Endothelial cell of umbilical vein (primary cell): ENCODE results near the gene ARHGEF6. TPM values are rescaled to one million over a fixed set of nuclear protein-coding genes. Genes with fewer than 3 reads are reported as not detected.

Experiments
- BruUV-seq: library from RNA; stranded (reverse); fragments of 400-500 nt; replicated peaks from 2 replicates; lab custom pipeline; 2021; lab: Mats Ljungman, UMichigan
- CTCF ChIA-PET: fragments of 300-600, 350-600 bp; sonication (Branson Sonifier 250); formaldehyde crosslinking; loops from one replicate; lab custom pipeline; 2021; ENCODE audit warnings: antibody characterized with exemption, inconsistent platforms; lab: Charles Lee
- POLR2A ChIA-PET: fragments of 300-600, 350-600 bp; sonication (Branson Sonifier 250); formaldehyde crosslinking; loops from one replicate; lab custom pipeline; 2021; ENCODE audit warnings: antibody characterized with exemption, inconsistent platforms; lab: Charles Lee
- DNase-seq: peaks from one replicate; pipeline ENCODE4 v3.0.0-alpha.2; 2011; ENCODE audit warnings: low read depth, low spot score
- FAIRE-seq: peaks from 2 replicates; lab custom pipeline; 2011; peaks lifted over from hg19 to GRCh38; lab: Jason Lieb, UNC
- H2AFZ ChIP-seq: 2 replicates; pipeline ENCODE4 v1.6.0; 2012; ENCODE audit warnings: low read depth, low read length, control low read depth, inconsistent platforms
- H3K27ac ChIP-seq: 2 replicates; pipeline ENCODE4 v1.5.1; 2011; ENCODE audit warnings: low read depth, mild to moderate bottlenecking, control low read depth, low read length, moderate library complexity; ENCODE audit not compliant: insufficient read depth
- H3K27me3 ChIP-seq, 2 experiments: 2 replicates each; pipeline versions ENCODE4 v1.6.0 to v1.6.1; 2011; ENCODE audit warnings: low read length in 2 of 2, mixed read lengths in 1 of 2; ENCODE audit not compliant: control insufficient read depth in 2 of 2, insufficient read depth in 2 of 2
- H3K36me3 ChIP-seq, 2 experiments: 2 replicates in 1 of 2; 3 replicates in 1 of 2; pipeline ENCODE4 v1.5.1; 2011; ENCODE audit warnings: low read length in 2 of 2, mild to moderate bottlenecking in 1 of 2, moderate library complexity in 1 of 2; ENCODE audit not compliant: control insufficient read depth in 2 of 2, insufficient read depth in 2 of 2; ENCODE audit errors: extremely low read depth in 1 of 2
- H3K4me1 ChIP-seq: 3 replicates; pipeline ENCODE4 v1.5.1; 2011; ENCODE audit warnings: mild to moderate bottlenecking, low read length; ENCODE audit not compliant: control insufficient read depth, insufficient read depth; ENCODE audit errors: extremely low read depth
- H3K4me2 ChIP-seq: 2 replicates; pipeline ENCODE4 v1.6.1; 2011; ENCODE audit warnings: low read length, control low read depth, mixed read lengths; ENCODE audit not compliant: insufficient read depth
- H3K4me3 ChIP-seq, 3 experiments: fragments of 200-600 bp in 1 of 3; sonication (generic), shearing (Covaris generic) in 1 of 3; replicated peaks in 1 of 3; 2 replicates each; pipeline ENCODE4 v1.5.1; 2011 to 2016; ENCODE audit warnings: control low read depth in 3 of 3, low read length in 3 of 3, mild to moderate bottlenecking in 2 of 3, inconsistent platforms in 1 of 3, low read depth in 1 of 3, moderate library complexity in 1 of 3; ENCODE audit not compliant: insufficient read depth in 1 of 3
- H3K79me2 ChIP-seq: 2 replicates; pipeline ENCODE4 v1.6.0; 2012; ENCODE audit warnings: low read length, inconsistent platforms; ENCODE audit not compliant: control insufficient read depth, insufficient read depth
- H3K9ac ChIP-seq: replicated peaks from 2 replicates; pipeline ENCODE3; 2011; ENCODE audit warnings: low read length, control low read depth; ENCODE audit not compliant: insufficient read depth; ENCODE audit errors: extremely low read depth
- H3K9me1 ChIP-seq: replicated peaks from 3 replicates; pipeline ENCODE4 v1.6.0; 2011; ENCODE audit warnings: mild to moderate bottlenecking, low read length; ENCODE audit not compliant: control insufficient read depth, insufficient read depth; ENCODE audit errors: extremely low read depth
- H3K9me3 ChIP-seq: replicated peaks from 2 replicates; pipeline ENCODE4 v1.5.1; 2012; ENCODE audit warnings: low read length, inconsistent platforms; ENCODE audit not compliant: control insufficient read depth, insufficient read depth
- H4K20me1 ChIP-seq: replicated peaks from 2 replicates; pipeline ENCODE3; 2011; ENCODE audit warnings: mild to moderate bottlenecking, low read length; ENCODE audit not compliant: control insufficient read depth, insufficient read depth; ENCODE audit errors: extremely low read depth
- EZH2 ChIP-seq: IDR thresholded peaks from 2 replicates; pipeline ENCODE4 v1.6.1; 2012; ENCODE audit warnings: borderline replicate concordance, low read depth, mild to moderate bottlenecking, moderate library complexity, low read length, inconsistent platforms; ENCODE audit not compliant: severe bottlenecking
- FOS ChIP-seq: IDR thresholded peaks from 2 replicates; pipeline ENCODE4 v1.6.1; 2011; ENCODE audit warnings: mild to moderate bottlenecking, low read length, moderate library complexity, borderline replicate concordance; ENCODE audit not compliant: insufficient read depth
- GATA2 ChIP-seq: IDR thresholded peaks from 2 replicates; pipeline ENCODE4 v1.7.0; 2011; ENCODE audit warnings: low read depth, mild to moderate bottlenecking, moderate library complexity, mixed read lengths, low read length; ENCODE audit not compliant: insufficient read length, insufficient read depth
- JUN ChIP-seq: IDR thresholded peaks from 2 replicates; pipeline ENCODE4 v1.6.1; 2011; ENCODE audit warnings: borderline replicate concordance, low read depth; ENCODE audit not compliant: insufficient read length, insufficient read depth
- MAX ChIP-seq: IDR thresholded peaks from 2 replicates; pipeline ENCODE4 v1.6.1; 2011; ENCODE audit not compliant: insufficient read depth, insufficient read length
- MYC ChIP-seq: IDR thresholded peaks from one replicate; pipeline ENCODE4 v1.6.1; 2011; ENCODE audit warnings: mild to moderate bottlenecking, low read depth, low read length
- POLR2A ChIP-seq: IDR thresholded peaks from 2 replicates; pipeline ENCODE4 v1.6.1; 2012; ENCODE audit warnings: low read depth, mild to moderate bottlenecking, control low read depth, low read length
- POLR2AphosphoS5 ChIP-seq: IDR thresholded peaks from 2 replicates; pipeline ENCODE4 v1.6.1; 2012; ENCODE audit warnings: low read depth, mild to moderate bottlenecking, control low read depth, low read length, moderate library complexity; ENCODE audit not compliant: insufficient read depth
- dilution Hi-C: fragments of 300-500 bp; cut with MboI; formaldehyde crosslinking; loops from one replicate; pipeline ENCODE4 v1.15.0; 2019; ENCODE audit warnings: low sequenced_read_pairs; ENCODE audit not compliant: extremely low pct_ligation_motif_present
- intact Hi-C: fragments of 100-400 bp; cut with micrococcal nuclease; formaldehyde crosslinking; loops from one replicate; pipeline ENCODE4 v1.10.0; 2022
- polyA plus RNA-seq, 4 experiments: library from polyadenylated mRNA; depleted of rRNA in 3 of 4; stranded (reverse) in 3 of 4; unstranded in 1 of 4; fragments of >200 nt; gene quantifications; 2 replicates each; pipeline versions ENCODE4 v1.2.1 to v1.2.3, GENCODE V29; 2011 to 2012; ENCODE audit warnings: missing spikeins in 1 of 4
- total RNA-seq: library from RNA; stranded (reverse); gene quantifications from 2 replicates; pipeline ENCODE4 v1.2.3, GENCODE V29; 2021
- TF ChIP-seq, protein P1 (sequence below), 2 donors: IDR thresholded peaks; 1 replicate in 1 of 2; 2 replicates in 1 of 2; pipeline ENCODE4 v1.5.1; 2011; ENCODE audit warnings: low read length in 2 of 2, mild to moderate bottlenecking in 2 of 2, moderate library complexity in 2 of 2, control low read depth in 1 of 2, inconsistent platforms in 1 of 2, low read depth in 1 of 2; ENCODE audit not compliant: insufficient read depth in 1 of 2; ENCODE audit errors: extremely low read depth in 1 of 2

The ARHGEF6 gene
- total and polyA plus RNA-seq, 2 donors (not counting 3 experiments of a cell fraction or from before 2014, with no cell fraction given), result 4.9 to 6.4 TPM

DNA sequence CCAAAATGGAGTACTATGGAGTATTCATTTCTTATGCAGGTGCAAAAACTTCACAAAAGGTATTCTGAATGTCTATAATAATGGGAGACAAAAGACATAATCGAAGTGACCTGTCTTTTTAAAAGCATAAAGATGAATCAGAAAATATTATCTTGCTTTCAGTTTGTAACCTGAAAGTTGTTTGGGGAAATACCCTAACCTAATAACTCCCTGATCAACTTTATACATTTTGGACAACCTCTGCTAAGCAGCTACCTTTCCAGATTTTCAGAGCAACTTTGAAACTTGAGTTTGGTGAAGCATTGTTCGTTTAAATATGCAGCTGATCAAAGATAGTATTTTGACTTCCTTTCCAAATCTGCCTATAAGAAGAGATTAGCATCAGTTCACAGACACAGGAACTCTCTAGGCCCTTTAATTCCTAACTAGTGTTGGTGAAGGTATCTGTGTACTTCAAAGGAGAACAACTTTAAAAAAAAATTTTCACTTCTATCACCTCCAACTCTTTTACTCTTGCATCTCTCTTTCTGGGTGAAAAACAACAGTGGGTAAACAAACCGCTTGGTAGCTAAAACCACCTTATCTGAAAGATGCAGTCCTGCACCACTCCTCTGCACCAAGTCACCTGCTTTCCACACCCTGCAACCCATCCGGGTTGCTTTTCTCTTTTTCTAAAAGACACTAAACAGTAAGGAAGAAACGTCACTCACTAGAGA is 106.3 kb downstream of the ARHGEF6 start:
- Histone ChIP-seq H2AFZ (no peak overlapping the region), H4K20me1 (no peaks in the 10 kb centered on the region), H3K9me1 (no peaks in the 10 kb centered on the region), H3K27ac (no peak overlapping the region), H3K36me3 (no peaks in the 10 kb centered on the region), H3K4me2 (no peak overlapping the region), H3K9me3 (no peaks in the 10 kb centered on the region), H3K27me3 (no peaks in the 10 kb centered on the region), H3K4me1 (no peaks in the 10 kb centered on the region), H3K4me3 (no peak overlapping the region), H3K79me2 (no peaks in the 10 kb centered on the region), H3K9ac (no peak overlapping the region)
- dilution Hi-C loops (no loop called here), intact Hi-C loops (no loop called here)
- DNase-seq, result no peak
- CTCF ChIA-PET, result no interaction called here
- no peak for FAIRE-seq
- BruUV-seq, result no TSS peak
- POLR2A ChIA-PET, result no interaction called here
- TF ChIP-seq MAX, result no peak
- no peak for TF ChIP-seq POLR2A
- no peak for TF ChIP-seq FOS
- no peak for TF ChIP-seq GATA2
- no peak for TF ChIP-seq POLR2AphosphoS5
- no peak for TF ChIP-seq EZH2
- TF ChIP-seq, protein P1, sequence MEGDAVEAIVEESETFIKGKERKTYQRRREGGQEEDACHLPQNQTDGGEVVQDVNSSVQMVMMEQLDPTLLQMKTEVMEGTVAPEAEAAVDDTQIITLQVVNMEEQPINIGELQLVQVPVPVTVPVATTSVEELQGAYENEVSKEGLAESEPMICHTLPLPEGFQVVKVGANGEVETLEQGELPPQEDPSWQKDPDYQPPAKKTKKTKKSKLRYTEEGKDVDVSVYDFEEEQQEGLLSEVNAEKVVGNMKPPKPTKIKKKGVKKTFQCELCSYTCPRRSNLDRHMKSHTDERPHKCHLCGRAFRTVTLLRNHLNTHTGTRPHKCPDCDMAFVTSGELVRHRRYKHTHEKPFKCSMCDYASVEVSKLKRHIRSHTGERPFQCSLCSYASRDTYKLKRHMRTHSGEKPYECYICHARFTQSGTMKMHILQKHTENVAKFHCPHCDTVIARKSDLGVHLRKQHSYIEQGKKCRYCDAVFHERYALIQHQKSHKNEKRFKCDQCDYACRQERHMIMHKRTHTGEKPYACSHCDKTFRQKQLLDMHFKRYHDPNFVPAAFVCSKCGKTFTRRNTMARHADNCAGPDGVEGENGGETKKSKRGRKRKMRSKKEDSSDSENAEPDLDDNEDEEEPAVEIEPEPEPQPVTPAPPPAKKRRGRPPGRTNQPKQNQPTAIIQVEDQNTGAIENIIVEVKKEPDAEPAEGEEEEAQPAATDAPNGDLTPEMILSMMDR (IDR thresholded peaks at IDR 0.05; ENCODE audit: extremely low read depth in 1 of 2, insufficient read depth in 1 of 2, low read depth in 1 of 2, low read length in 2 of 2), result no peak
- no peak for TF ChIP-seq MYC
- no peak for TF ChIP-seq JUN
